GM21526 (cell line): ENCODE measurements around the gene AQP5.

Source experiments
- ATAC-seq: cut with Tn5 transposase; IDR thresholded peaks from one replicate; pipeline ENCODE4 v1.9.1; 2021; ENCODE audit warnings: moderate library complexity; ENCODE audit not compliant: unreplicated experiment, low FRiP score

AQP5 gene

GRCh38 chr12:49963976-49964815 is 2.5 kb downstream of the AQP5 start:
- no peak for ATAC-seq

DNA sequence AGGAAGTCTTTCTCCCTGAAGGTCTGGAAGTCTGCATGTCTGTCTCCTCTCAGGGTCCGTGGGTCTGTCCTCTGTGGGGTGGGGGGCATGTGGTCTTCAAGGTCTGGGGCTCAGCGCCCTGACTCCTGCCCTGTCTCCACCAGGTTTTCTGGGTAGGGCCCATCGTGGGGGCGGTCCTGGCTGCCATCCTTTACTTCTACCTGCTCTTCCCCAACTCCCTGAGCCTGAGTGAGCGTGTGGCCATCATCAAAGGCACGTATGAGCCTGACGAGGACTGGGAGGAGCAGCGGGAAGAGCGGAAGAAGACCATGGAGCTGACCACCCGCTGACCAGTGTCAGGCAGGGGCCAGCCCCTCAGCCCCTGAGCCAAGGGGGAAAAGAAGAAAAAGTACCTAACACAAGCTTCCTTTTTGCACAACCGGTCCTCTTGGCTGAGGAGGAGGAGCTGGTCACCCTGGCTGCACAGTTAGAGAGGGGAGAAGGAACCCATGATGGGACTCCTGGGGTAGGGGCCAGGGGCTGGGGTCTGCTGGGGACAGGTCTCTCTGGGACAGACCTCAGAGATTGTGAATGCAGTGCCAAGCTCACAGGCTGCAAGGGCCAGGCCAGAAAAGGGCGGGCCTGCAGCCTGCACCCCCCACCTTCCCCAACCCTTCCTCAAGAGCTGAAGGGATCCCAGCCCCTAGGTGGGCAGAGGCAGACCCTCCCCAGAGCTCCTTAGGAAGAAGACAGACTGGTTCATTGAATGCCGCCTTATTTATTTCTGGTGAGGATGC is 3.4 kb downstream of the AQP5 start:
- no peak for ATAC-seq

- ATAC-seq: no peak
These were observed 4.2 kb downstream of the AQP5 start for GRCh38 chr12:49965836-49966235.

DNA sequence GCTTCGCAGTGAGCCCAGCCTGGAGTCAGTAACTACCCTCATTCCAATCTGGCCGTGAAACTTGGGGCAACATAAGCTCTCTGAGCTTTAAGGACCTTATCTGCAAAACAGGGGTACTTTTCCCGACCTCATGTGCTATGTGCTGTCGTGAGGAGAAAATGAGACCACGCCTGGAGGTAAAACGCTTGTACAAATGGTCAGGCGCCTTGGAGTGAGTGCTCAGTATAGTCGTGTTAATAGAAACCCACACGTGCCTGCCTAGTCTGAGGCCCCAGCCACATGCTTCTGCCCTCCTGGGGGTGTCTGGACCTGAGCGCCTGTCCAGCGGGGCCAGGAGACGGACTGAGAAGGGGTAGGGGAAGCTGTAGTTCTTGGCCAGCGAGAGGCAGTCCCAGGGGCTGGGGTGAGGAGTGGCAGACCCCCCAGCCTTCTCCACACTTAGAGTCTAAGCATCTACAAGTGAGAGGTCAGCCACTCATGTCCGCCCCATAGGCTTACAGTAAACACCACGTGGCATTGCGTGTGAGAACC is 4.9 kb downstream of the AQP5 start:
- ATAC-seq: no peak

DNA sequence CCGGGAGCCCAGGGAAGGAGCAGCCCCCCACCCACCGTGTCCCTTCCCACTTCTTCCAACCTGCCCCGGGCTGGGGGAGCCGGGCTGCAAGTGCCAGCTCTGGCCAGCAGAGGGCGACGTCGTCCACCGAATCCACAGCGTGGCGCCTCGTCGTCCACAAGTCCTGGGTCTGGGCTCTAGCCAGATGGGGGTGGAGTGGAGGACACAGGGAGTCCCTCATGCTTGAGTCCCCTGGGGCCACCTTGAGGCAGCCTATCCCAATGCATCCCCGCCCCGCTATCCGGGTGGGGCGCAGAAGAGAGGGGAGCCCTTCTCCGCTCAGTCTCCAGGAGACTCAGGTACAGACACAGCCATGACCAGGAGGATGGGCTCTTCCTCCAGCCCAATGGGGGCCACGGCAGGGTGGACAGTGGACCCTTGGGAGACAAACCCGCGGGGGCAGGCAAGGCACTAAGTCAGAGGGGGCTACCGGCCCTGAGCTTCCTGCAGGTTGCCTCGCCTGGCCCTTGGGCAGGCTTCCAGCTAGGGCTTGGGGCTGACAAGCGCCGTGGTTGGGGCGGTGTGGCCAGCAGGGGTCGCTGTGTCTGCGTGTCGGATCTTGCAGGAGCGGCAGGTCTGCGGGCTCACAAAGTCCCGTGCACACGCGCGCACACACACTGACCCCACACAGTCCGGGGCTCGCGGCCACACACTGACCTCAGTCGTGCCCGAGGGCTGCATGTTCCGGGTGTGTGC is 5.5 kb downstream of the AQP5 start:
- ATAC-seq: peak; percentile 56

DNA sequence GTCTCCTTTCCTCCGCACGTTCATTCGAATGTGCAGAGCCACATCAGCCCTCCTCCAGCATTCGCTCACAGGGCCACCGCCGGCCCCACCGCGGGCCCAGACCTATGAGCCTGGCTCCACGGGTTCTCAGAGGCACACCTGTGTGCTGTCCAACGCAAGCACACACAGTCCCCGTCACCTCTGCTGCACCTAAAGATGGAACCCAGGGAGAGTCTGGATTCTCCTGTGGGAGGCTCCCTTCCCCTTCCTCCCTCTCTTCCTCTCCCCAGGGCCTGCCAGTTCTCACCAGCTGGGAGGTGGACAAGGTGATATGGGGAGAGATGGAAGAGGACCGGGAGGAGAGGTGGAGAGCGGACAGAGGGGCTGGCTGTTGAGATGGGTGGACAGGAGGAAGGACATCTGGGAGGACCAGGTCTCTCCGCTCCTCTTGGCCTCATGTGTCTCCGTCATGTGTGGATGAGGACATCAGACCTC is 6.1 kb downstream of the AQP5 start:
- ATAC-seq: no peak

DNA sequence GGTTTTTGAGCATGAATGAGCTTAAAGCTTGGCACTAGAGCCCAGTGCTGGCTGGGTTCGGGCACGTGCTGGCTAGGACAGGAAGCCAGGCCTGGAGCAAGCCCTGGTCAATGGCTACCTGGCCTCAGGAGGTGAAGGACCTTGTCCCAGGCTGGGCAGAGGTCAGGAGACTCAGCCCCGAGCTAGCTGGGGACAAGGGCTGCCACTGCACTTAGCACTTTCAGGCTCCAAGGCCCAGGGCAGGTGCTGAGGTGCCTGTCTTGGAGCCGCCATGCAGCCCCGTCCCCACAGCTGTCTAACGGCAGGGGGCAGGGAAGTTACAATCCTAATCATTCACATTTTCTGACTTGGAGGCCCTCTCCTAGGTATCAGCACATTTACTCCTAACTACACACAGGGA is 6.8 kb downstream of the AQP5 start:
- ATAC-seq: no peak

- ATAC-seq: no peak
These were observed 7.4 kb downstream of the AQP5 start for GRCh38 chr12:49969027-49969426.

GRCh38 chr12:49969651-49970429 is 8.2 kb downstream of the AQP5 start:
- ATAC-seq: no peak

DNA sequence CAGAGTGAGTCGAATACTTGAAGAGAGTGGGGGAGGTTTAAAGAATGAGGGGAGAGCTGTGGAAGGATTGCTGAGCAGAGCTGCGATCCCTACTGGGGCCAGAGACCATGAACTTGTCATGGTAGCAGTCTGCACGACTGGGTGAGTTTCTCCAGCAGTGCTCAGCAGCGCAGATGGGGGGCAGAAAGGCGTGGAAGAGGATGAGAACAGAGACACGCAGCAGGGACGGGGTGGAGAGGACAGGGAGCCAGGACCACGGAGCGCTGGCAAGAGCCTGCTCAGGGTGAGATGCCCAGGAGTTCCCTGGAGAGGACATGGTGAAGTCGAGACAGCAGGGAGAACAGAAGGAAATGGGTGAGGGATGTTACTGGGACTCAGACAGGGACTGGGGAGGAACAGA is 9.0 kb downstream of the AQP5 start:
- ATAC-seq: no peak

GRCh38 chr12:49971141-49971540 is 9.5 kb downstream of the AQP5 start:
- ATAC-seq: no peak

GRCh38 chr12:49972129-49972528 is 10.5 kb downstream of the AQP5 start:
- no peak for ATAC-seq

DNA sequence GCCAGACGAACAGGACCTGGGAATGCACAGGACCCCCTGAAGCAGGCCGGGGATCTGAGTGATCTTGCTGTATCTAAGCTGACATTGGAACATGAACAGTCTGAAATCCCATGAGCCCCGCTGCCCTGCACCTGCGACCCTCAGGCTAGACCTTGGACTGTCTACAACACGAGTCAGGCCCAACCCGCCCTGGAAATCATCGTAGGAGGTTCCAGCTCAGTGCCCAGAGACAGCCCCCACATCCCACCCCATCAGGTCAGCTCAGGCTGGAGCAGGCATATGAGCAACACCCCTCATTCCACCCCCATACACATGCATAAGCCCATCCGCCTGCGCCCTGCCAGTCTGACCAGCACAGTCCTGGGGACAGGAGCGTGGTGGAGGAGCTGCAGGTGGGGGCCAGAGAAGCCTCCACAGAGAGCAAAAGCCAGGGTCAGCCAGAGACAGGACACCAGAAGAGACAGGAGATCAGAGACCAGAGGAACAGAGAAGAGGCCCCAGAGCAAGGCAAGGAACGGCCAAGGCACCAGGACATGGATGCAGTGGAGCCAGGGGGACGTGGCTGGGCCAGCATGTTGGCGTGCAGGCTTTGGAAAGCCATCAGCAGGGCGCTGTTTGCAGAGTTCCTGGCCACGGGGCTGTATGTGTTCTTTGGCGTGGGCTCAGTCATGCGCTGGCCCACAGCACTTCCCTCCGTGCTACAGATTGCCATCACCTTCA is 11.1 kb downstream of the AQP5 start, which contains the start of gene AQP6:
TSS of gene AQP6 (plus strand) at position 307 of the 720 bp plus-strand sequence. CDS start at position 534, 227 bp downstream.
- ATAC-seq: no peak

- ATAC-seq: no peak
These were observed 11.7 kb downstream of the AQP5 start for GRCh38 chr12:49973361-49973830.

DNA sequence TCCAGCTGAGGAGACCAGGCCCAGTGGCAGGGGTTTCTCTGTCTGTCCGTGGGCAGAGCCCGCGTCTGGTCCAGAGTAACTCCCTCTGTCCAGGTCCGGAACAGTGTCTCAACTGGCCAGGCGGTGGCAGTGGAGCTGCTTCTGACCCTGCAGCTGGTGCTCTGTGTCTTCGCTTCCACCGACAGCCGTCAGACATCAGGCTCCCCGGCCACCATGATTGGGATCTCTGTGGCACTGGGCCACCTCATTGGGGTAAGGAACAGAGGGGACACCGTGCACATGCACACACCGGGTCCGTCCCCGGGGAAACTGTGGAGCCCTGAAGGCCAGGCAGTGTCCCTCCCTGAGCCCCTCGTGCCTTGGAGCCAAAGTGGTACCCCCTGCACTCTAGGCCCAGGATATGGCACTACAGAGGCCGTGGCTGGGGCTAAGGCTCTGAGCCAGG is 12.6 kb downstream of the AQP5 start:
- ATAC-seq: no peak

DNA sequence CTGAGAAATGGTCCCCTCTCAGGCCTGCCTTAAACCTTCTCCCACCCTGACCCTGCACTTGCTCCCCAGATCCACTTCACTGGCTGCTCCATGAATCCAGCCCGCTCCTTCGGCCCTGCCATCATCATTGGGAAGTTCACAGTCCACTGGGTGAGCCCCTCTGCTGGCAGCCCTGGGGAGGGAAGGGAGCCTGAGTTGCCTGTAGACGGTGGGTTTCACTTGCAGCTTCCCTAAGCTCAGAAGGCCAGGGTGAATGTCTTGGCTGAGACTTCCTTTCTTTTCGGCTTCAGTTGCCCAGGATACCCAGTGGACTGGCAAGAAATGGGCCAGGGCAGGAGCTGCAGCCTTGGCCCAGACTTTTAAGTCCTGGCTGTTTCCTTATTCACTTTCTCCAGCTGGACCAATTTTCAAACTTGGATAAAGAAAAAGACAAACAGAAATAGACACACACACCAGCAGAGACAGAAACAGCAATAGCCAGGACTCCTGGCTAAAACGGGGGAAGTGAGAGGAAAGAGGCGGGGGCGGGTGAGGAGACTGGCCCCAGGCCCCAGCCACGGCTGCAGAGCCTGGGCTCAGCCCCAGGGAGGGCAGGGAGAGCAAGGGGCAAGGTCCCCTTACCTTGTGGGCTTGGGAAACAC is 13.1 kb downstream of the AQP5 start:
- no peak for ATAC-seq

DNA sequence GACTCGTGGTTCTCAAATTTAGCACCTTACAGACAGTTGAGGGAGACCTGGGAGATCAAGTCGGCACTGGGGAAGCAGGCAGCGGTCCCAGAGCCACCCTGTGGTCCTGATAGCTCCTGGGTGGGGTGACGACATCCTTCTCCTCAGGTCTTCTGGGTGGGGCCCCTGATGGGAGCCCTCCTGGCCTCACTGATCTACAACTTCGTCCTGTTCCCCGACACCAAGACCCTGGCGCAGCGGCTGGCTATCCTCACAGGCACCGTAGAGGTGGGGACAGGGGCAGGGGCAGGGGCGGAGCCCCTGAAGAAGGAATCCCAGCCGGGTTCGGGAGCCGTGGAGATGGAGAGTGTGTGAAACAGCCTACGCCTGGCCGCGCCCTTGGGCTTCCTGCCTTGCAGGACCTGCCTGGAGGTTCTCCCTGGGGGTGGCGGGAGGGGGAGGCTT is 13.7 kb downstream of the AQP5 start:
- ATAC-seq: no peak

DNA sequence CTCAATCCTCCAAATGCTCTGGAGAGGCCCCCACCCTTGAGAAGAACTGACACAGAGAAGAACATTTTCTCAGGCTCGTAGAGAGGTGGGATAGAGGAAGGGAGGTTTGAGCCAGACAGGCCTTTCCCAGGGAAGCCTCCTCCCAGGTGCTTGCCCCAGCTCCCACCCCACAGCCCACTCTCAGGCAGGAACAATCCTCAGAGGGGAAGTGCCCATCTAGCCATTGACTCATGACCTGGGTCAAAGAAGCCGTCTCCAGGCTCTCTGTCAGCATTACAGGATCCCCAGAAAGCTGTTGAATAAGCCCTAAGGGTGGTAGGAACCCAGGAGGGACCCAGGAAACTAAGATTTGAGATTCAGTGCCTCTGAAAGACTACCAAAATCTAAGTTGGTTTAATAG is 14.9 kb downstream of the AQP5 start:
- no peak for ATAC-seq

GRCh38 chr12:49978125-49978524 is 16.5 kb downstream of the AQP5 start:
- ATAC-seq: no peak
